Activated T-helper 1 cell treated with Interleukin-2 at 50 U/mL for 16 hours (primary cell): ENCODE data around the gene PIWIL1.

Experiments used
- DNase-seq: peaks from one replicate; pipeline ENCODE4 v3.0.0-alpha.2; 2020; ENCODE audit warnings: low read depth

The PIWIL1 gene

DNA sequence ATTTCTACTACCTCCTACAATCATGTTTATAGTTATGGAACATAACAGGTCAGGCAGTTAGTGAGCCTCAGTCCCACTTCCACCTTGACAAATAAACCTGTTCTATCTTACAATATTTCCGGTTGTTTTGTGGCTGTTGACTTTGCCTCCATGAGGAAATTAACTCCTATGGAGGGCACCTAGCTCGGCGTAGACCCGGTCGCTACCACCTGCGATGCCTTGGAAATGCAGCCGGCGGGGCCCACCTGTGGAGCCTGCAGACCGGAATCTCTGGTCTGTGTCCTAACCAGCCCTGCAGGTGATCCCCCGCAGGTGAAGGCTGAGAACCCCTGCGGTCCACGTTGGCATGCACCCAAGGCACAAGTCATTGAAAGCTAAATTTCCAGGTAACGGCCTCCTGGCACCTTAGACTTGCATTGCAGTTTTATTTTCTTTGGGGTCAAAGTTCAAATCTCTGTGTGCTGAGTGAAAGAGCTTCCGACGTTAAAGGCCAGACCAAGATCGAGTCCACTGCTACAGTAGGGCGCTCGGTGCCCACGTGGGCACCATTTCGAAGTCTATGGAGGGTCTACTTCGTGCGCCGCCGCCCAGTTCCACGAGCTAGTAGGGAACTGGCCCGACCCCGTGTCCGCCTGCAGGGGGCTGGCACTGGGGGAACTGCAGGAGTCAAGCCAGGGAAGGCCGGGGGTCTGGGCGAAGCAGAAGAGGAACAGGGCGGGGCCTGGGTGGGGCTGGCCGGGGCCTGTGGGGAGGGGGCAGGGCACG, 782 bp upstream of the PIWIL1 start:
- DNase-seq: no peak

DNA sequence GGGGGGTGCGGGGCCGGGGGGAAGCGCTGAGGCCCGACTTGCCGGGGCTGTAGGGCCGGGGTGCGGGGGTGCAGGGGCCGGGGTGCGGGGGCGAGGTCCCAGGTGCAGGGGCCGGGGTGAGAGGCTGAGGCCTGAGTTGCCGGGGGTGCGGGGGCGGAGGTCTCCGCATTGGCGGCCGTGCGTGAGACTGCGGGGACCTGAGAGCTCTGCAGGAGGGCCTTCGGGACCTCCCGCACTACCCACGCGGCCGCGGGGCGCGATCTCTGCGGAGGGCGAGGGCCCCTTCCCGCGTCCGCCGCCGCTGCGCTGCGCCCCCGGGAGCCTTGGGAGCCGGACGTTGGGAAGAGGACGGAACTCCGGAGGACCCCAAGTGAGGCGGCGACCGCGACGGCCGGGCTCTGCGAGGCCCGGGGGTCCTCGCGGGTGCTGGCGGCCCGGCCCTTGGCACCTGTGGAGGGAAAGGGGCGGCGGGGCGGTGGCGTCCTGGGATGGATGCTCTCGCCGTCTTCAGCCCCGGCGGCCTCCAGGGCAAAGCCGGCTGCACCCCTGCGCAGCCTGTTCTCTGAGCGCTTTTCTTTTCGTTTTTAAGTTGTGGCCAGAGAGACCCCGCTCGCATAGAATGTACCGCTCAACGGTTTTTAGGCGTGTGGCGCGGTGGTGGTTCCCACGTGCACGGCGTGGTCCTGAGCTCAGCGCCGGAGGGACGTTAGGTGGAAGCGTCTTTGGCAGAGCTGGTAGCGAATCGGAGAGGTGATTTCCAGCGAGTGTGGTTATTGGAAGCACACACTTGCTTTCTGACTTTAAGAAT, 1.3 kb downstream of the PIWIL1 start:
- no peak for DNase-seq

DNA sequence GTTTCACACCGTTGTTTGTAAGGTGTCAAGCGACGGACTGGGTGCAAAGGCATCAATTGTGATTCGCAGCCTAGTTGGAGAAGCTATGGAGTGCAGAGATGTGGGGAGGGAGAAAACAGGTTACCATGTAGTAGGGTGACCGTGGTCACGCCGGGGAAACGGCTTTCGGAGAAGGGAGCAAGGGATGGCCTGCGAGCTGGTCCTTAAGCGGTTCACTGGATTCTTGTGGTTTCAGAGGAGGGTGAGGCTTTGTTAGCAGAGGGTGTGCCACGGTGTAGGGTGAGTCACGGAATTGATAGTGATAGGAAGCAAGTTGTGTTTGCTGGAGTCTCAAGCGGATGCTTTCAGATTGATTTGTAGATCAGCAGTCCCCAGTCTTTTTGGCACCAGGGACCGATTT, 2.3 kb downstream of the PIWIL1 start:
- no peak for DNase-seq

DNA sequence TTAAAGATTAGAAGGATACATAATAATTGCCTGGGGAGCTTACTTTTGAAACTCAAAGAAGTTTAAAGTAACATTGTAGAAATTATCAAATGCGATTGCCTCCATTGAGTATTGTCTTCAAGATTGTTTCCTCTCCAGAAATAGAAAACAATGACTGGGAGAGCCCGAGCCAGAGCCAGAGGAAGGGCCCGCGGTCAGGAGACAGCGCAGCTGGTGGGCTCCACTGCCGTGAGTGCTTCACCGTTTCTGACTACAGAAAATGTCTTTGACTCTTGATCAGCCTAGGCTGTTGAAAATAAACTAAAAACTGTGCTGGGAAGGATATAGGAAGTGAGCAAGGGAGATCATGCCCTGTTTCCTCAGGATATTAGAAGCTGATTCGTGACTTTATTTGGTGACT, 4.8 kb downstream of the PIWIL1 start:
- DNase-seq: no peak

DNA sequence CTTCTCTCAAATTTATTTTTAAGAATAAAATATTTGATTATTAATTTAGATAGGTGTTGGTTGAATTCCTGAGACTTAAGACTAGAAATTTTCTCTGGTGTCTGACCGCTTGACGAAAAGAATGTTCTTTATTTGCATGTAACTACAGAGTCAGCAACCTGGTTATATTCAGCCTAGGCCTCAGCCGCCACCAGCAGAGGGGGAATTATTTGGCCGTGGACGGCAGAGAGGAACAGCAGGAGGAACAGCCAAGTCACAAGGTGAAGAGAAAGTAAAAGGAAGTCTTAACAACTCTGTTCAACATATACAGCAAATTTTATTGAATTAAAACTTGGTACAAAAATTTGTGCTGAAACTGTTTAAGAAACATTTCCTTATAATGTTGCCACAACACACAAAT, 5.2 kb downstream of the PIWIL1 start:
- no peak for DNase-seq

DNA sequence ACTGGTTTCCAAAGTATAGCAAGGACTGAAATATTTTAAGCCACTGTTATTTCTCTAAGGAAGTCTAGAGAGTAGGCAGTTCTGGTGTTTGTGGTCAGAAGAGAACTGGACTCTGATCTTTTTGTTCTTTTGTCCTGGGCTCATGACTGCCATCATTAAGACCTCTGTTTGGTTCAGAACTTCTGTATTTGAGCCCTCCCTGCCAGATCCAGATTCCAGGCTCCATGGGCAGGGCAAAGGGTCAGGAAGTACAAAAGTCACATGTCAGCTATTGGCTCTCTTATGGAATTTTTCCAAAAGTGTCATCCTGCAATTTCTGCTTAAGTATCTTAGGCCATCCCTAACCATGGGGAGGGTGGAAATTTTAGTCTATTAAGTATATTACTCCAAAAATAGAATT, 6.8 kb downstream of the PIWIL1 start:
- DNase-seq: no peak

DNA sequence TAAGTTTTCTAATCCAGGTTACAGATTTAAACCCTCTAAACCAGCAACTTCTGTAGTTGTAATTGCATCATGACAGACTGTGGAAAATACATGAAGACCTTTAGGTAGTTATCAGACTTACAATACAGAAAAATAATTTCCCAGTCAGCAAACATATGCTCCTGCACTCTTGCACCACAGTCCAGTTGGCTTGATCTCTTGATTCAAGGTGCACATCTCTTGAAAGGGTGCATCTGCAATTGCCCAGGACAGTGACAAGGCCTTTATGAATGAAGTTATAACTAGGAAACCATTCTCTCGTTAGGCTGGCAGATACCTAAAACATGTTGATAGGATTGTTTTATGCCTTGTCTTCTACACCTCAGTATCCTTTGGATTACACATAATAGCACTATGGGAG, 7.6 kb downstream of the PIWIL1 start:
- no peak for DNase-seq

DNA sequence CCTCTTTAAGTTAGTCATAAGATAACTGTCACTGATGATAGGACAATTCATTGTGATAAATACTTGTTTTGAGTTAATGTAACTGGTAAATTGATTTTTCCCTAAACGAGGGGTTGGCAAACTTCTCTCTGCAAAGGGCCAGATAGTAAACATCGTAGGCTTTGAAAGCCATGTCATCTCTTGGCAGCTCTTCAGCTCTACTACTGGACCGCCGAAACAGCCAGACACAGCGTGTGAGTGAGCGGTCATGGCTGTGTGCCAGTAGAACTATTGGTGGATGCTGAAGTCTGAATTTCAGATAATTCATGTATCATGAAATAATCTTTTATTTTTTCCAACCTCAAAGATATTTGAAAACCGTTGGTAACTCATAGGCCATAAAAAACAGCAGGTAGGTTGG, 9.9 kb downstream of the PIWIL1 start:
- DNase-seq: no peak

DNA sequence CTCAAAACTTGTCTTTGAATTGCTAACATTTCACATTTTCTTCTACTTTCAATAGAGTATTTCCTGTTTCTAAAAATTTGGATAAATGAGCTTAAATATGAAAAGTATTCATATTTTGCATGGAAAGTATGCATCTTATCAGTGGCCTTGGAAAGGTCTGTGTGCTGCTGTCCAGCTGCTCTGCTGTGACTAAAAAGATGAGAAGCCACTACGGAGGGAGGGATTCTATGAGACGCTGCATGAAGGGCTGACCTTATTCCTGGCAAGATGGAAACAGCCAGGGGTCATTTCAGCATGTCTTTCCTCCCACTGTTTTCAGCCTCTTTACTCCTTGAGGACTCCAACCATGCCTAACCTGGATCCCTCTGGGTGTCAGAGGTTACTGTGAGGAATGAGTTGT, 13.0 kb downstream of the PIWIL1 start:
- DNase-seq: no peak

DNA sequence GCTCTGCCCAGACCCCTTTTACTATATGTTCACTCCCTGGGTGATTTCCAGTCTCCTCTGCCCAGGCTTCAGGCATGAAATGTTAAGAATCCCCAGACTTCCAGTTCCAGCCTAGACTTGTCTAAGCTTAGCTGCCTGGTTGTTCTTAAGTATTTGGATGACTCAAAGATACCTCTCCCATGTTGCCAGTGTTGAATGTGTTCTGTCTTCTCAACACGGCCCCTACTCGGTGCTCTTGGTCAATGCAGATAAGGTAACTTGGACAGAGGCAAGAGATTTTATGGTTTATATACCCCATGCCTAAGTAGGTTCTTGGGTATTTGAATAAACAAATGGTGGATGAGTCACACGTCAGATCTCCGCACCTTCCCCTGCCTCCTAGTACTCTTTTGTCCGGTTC, 13.6 kb downstream of the PIWIL1 start:
- DNase-seq: no peak

DNA sequence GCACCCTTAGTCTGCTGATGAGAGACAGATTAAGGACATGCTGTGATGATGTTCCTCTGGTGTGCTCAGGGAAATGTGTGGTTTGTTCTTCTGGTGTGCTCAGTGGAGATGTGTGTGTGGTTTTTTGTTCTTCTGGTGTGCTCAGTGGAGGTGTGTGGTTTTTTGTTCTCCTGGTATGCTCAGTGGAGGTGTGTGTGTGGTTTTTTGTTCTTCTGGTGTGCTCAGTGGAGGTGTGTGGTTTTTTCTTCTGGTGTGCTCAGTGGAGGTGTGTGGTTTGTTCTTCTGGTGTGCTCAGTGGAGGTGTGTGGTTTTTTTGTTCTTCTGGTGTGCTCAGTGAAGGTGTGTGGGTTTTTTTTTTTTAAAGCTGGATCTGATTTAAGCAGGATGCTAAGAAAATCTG, 15.4 kb downstream of the PIWIL1 start:
- no peak for DNase-seq

DNA sequence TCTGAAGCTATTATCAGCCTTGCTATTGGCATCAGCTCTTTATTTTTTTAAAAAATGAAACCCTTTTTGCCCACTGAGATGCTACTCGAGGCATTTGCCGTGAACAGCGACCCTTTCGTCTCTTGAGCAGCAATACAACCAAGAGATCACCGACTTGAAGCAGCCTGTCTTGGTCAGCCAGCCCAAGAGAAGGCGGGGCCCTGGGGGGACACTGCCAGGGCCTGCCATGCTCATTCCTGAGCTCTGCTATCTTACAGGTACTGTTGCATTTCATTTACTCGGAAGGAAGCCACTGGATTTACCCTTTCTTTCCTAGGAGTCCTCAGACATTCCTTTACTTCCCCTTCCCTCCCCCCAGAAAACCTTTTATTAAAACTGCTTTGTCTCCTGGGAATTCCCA, 16.7 kb downstream of the PIWIL1 start:
- DNase-seq: no peak

DNA sequence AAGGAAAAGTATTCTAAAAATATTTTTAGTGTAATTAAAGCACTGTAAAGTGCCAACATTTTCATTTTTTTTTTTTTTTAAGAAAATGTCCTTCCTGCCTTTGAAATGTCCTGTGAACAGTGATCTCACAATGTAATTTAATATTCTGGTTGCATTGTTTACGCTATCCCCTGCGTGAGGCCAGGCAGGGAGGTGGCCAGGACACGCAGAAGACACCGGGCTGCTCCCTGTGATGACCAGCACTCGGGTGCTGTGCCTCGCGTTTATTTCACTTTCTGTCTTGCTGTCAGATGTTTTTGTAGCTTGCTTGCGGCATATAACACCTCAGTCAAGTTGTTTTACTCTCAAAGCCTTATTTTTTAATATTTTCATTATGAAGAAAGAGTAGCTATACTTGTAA, 18.5 kb downstream of the PIWIL1 start:
- no peak for DNase-seq

DNA sequence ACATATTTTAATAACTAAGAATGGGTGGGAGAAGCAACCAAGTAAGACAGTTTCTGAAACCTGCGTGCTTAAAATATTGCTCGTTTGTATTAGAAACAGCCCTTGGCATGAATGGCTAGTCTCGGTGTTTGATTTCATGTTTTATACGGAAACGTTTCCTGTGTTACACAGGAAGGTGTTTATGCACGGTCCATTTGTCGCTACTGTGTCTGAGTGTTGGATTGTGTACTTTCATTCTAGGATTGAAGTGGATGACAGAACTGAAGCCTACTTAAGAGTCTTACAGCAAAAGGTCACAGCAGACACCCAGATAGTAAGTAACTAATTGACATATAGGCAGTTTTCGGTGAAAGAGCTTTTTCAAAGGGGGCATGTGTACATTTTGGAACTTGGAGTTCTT, 19.6 kb downstream of the PIWIL1 start:
- no peak for DNase-seq

DNA sequence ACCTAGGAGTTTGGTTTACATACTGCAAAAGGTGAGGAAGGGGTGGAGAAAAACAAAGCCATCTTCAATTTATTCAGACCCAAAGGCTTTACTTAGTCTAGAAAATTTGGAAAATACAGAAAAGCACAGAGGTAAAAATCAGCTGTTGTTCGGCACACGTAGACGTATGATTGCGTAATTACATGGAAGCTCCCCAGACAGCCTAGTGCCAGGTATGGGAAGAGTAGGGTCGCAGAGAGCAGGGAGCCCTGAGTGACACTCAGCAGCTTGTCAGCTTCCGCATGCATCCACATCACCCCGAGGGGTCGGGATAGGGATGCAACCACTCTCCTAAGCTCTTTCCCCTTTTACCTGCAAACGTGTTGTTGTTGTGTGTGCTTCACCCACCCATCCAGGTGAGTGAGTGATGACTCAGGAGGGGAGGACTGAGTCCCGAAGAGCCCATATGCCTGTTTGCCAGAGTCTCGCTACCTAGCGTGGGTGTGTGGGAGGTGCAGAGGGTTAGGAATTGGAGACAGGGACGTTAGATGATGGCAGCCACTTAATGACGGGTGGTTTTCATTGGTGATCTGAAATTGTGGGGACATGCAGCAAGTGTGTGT, 20.1 kb downstream of the PIWIL1 start:
- DNase-seq: no peak

DNA sequence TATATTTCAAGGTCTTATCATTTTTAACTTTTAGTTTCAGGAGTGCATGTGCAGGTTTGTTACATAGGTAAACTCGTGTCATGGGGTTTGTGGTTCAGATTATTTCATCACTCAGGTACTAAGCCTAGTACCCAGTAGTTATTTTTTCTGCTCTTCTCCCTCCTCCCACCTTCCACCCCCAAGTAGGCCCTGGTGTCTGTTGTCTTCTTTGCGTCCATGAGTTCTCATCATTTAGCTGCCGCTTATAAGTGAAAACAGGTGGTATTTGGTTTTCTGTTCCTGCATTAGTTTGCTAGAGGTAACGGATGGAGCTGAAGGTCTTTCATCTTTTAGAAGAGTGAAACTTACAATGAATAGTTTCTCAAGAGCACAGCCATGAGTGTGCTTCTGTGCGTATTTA, 24.4 kb downstream of the PIWIL1 start:
- DNase-seq: no peak

DNA sequence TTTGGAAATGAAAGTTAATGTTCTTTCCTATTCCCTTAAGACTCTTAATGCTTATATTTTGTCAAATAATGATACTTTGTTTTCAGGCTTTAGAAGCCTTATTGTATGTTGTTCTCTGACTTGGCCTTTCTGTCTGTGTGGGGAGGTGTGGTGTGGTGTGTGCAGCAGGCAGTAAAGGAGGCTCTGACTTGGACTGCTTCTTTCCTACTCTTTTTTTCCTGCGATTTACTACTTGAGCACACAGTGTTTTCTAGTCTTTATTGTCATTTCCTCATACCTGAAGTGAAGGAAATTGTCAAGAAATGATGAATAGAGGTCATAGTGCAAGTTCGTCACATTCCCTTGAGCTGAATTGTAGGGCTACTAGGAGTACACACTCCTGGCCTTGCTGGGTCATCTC, 26.9 kb downstream of the PIWIL1 start:
- DNase-seq: no peak

DNA sequence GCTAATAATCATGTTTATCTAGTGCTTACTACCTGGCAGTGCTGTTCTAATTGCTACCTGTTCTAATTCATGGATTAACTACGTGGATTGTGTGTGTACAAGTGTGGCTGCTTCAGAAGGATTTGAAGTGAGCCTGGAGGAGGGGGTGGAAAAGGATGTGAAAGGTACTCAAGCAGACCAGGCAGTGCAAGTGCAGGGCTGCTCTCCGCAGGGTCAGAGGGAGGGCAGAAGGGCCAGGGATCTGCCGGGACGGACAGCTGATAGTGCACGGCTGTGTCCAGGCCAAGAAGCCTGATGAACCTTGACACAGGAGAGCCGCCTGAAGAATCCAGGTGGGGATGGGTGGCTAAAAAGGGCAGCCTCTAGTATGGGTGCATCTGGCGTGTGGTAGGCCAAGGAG, 28.5 kb downstream of the PIWIL1 start:
- no peak for DNase-seq

DNA sequence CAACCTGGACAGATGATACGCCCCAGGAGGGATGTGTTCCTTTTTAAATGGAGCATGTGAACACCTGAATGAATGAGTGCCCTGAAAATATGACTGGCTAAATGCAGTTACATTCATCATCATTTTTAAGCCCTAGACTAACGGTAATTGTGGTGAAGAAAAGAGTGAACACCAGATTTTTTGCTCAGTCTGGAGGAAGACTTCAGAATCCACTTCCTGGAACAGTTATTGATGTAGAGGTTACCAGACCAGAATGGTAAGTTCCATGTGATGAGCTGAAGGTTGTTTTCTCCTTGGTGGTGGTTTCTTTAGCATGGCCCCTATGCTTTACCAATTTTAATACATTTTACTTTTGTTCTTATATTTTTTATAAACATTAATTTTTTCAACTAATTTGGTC, 29.3 kb downstream of the PIWIL1 start:
- no peak for DNase-seq

DNA sequence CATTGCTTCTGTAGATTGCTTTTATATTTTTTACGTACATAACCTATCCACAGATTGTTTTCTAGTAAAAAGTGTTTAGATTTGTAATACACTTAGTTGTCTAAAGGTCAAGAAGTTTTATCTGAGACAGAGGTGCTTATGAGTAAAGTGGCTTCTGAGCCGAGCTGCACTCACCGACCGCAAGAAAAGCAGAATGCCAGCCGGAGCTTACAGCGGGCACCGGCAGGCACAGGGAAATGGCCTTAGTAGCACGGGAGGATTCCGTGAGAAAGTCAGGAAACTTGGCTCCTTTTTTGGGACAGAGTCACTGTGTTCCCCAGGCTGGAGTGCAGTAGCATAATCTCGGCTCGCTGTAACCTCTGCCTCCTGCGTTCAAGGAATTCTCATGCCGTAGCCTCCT, 29.8 kb downstream of the PIWIL1 start:
- no peak for DNase-seq

DNA sequence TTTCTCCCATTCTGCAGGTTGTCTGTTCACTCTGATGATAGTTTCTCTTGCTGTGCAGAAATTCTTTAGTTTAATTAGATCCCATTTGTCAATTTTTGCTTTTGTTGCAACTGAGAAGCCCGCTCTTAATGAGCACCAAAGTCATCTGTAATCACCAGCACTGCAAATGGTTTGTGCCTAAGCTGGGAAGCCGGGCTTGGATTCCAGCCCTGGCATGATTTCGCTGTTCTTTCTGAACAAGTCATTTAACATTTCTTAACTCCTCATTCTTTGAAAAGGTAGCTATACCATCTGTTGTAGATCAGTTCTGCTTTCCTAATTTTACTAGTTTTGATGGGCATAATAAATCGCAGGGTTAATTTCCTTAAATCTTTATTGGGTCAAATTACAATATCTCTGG, 32.1 kb downstream of the PIWIL1 start:
- DNase-seq: no peak

DNA sequence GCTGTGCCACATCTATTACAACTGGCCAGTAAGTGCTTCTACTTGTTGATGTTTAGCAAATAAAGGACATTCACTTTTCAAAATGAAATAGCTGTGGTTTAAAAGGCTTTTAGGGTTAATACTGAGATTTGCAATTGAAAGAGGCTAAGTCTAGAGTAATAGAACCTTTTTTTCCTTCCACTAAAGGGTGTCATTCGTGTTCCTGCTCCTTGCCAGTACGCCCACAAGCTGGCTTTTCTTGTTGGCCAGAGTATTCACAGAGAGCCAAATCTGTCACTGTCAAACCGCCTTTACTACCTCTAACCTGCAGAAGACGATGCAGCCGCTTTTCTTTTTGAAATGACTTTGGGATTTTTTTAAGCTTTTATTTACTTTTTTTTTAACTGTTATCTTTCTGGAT, 33.6 kb downstream of the PIWIL1 start:
- no peak for DNase-seq

DNA sequence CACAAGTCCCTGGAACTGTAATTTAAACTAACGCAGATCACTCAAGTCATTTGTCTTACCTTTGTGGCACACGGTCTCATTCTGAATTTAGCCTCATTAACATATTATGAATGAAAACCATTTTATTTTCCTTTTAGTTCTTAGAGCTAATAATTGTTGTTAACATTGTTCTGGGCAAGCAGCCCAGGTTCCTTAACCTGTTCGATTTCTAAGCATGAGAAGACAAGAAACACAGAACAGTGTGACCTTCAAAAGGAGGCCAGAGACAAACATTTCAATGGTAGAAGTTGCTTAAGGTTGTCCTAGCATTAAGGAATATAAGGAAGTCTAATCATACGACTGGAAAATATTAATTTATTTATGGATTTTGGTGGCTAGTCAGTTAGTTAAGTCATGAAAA, 35.2 kb downstream of the PIWIL1 start:
- DNase-seq: no peak
